G401 (cell line): ENCODE data around the gene ERO1A. TPM values are rescaled to one million over a fixed set of nuclear protein-coding genes. Genes with fewer than 3 reads are reported as not detected.

Source experiments
- DNase-seq: peaks from one replicate; pipeline ENCODE4 v3.0.0-alpha.2; 2015; ENCODE audit warnings: low spot score
- in situ Hi-C: cut with HindIII; loops from 2 replicates; pipeline ENCODE4 v1.10.0; 2016; ENCODE audit warnings: low sequenced_read_pairs, mixed read lengths
- total RNA-seq: library from RNA; depleted of rRNA; stranded (reverse); fragments of >200 nt; shearing (Covaris generic); gene quantifications from 2 replicates; pipeline ENCODE4 v1.2.3, GENCODE V29; 2014

ERO1A gene
- total RNA-seq, 1 experiment from 2014 or later, result 121 TPM

- no peak for DNase-seq
- in situ Hi-C loops, result no loop called here
These were observed 7.9 kb upstream of the ERO1A start for GRCh38 chr14:52703225-52703624.

GRCh38 chr14:52701223-52701622, 5.9 kb upstream of the ERO1A start:
- DNase-seq, result no peak
- in situ Hi-C loops, result no loop called here

GRCh38 chr14:52700701-52701172, 5.4 kb upstream of the ERO1A start:
- DNase-seq, result no peak
- in situ Hi-C loops, result no loop called here

GRCh38 chr14:52694761-52695480, 437 bp downstream of the ERO1A start:
- in situ Hi-C loops, result no loop called here
- peak; percentile 60 for DNase-seq

GRCh38 chr14:52693532-52693931, 1.8 kb downstream of the ERO1A start:
- in situ Hi-C loops, result no loop called here
- DNase-seq, result no peak

GRCh38 chr14:52693036-52693435, 2.3 kb downstream of the ERO1A start:
- DNase-seq, result no peak
- in situ Hi-C loops, result no loop called here

GRCh38 chr14:52692248-52692962, 3.0 kb downstream of the ERO1A start:
- DNase-seq, result no peak
- in situ Hi-C loops, result no loop called here

GRCh38 chr14:52690983-52691760, 4.2 kb downstream of the ERO1A start:
- in situ Hi-C loops, result no loop called here
- no peak for DNase-seq

GRCh38 chr14:52686176-52686575, 9.2 kb downstream of the ERO1A start:
- DNase-seq, result no peak
- in situ Hi-C loops, result no loop called here

- in situ Hi-C loops, result no loop called here
- no peak for DNase-seq
These were observed 11.3 kb downstream of the ERO1A start for GRCh38 chr14:52683985-52684520.

- in situ Hi-C loops, result no loop called here
- DNase-seq, result no peak
These were observed 16.8 kb downstream of the ERO1A start for GRCh38 chr14:52678591-52678990.

- no peak for DNase-seq
- in situ Hi-C loops, result no loop called here
These were observed 31.5 kb downstream of the ERO1A start for GRCh38 chr14:52663850-52664249.

GRCh38 chr14:52661314-52661713, 34.0 kb downstream of the ERO1A start:
- DNase-seq, result no peak
- in situ Hi-C loops, result no loop called here

GRCh38 chr14:52660832-52661231, 34.5 kb downstream of the ERO1A start:
- no peak for DNase-seq
- in situ Hi-C loops, result no loop called here

- in situ Hi-C loops, result no loop called here
- DNase-seq, result no peak
These were observed 35.0 kb downstream of the ERO1A start for GRCh38 chr14:52660325-52660724.

- no peak for DNase-seq
- in situ Hi-C loops, result no loop called here
These were observed 38.5 kb downstream of the ERO1A start for GRCh38 chr14:52656905-52657304.

GRCh38 chr14:52650774-52651173, 44.6 kb downstream of the ERO1A start:
- no peak for DNase-seq
- in situ Hi-C loops, result no loop called here

GRCh38 chr14:52649511-52649910, 45.8 kb downstream of the ERO1A start:
- in situ Hi-C loops, result no loop called here

GRCh38 chr14:52641745-52642144, 53.6 kb downstream of the ERO1A start:
- no peak for DNase-seq
- in situ Hi-C loops, result no loop called here

More at GRCh38 chr14:52649511-52649910, 45.8 kb downstream of the ERO1A start:
- DNase-seq, result no peak

GRCh38 chr14:52640137-52640536, 55.2 kb downstream of the ERO1A start:
- in situ Hi-C loops, result no loop called here
- DNase-seq, result no peak
